ENCODE results near the gene MYO10.
"Not testable (repeated sequence)": the region's sequence is repeated elsewhere in the genome, so short reads cannot be mapped to it uniquely, and the experiment has no call there.

The MYO10 gene

DNA sequence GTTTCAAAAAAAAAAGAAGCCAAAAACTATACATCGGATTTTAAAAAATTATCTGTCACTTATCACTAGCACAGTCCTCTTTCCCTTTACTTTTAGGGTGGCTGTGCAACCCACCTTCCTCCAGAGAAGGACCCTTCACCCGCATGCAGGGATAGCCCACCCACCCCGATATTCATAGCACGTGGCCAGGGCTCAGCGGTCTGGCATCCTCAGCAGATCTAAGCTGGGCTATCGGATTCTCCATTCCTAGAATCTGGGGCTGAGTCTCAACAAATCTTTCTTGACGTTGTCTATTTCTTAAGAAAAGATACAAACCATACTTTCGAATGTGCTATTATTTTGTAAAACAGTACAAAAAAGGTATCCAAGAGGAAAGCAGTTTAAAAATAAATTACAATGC is 70.9 kb downstream of the MYO10 start:
- no peak for DNase-seq (ENCODE audit: extremely low read depth in 1 of 2, low read depth in 1 of 2)

DNA sequence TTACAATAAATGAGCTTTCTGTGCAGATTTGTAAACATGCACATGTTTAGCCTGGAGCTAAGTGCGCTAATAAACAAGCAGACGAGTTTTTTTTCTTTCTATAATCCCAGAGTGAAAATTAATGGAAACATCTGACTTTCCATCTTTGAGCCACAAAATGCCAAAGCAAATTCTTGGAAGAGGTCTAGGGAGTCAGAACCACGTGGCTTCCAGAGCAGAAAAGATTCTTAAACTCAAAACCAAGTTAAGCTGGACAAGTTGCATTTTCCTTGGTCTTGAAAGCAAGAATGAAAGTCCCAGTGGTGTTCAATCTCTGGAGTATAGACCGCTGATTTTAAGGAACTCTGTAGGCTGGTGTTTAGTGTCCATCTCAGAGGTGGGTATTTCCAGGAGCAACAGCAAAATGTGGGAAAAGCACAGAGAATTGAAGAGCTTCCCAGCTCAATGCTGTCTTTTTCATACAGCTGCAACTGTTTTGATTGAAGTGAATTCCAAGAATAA is 71.4 kb downstream of the MYO10 start:
- no peak for DNase-seq (ENCODE audit: extremely low read depth in 1 of 2, low read depth in 1 of 2)

DNA sequence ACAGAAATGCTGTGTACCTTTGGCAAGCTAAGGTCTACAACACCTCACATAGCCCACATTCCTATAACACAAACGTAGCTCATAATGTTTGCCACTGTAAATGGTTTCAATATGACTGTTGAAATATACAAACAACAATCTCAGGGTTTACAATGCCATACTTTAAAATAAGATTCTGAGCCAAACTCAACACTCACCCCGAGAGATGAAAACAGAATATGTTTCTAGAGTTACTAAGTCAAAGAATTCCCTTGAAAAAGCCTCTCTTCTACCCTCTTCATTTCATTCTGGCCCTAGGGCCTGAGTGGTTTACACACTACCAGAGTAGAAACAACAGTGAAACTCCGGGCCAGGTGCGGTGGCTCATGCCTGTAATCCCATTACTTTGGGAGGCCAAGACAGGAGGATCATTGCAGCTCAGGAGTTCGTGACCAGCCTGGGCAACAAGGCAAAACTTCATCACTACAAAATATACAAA is 72.6 kb downstream of the MYO10 start:
- DNase-seq (ENCODE audit: extremely low read depth in 1 of 2, low read depth in 1 of 2) = no peak

DNA sequence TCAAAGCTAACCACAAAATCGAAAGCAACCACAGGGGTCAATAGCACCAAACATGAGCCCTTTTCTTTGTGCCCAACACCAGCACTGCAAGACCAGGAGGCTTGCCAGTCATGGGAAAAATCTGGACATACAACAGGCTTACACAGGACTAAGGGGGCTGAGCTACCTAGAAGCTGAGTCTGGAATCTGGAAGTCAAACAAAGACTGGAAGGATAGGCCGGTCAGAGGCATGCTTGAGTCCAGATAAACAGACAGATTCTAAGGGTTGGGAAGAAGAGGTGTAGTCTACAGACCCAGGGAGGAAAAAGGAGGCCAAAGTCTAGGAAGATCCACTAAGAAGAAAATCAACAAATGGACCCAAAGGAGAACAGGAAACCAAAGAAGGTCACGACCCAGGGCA is 73.3 kb downstream of the MYO10 start:
- no peak for DNase-seq (ENCODE audit: extremely low read depth in 1 of 2, low read depth in 1 of 2)

DNA sequence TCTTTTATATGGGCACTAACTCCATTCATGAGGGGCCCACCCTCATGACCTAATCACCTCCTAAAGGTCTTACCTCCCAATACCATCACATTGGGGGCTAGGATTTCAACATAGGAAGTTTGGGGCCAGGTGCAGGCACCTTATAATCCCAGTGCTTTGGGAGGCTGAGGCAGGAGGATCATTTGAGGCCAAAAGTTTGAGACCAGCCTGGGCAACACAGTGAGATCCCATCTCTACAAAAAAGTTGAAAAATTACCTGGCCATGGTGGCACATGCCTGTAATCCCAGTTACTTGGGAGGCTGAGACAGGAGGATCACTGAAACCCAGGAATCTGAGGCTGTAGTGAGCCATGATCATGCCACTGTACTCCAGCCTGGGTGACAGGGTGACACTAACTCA is 76.7 kb downstream of the MYO10 start:
- DNase-seq (ENCODE audit: extremely low read depth in 1 of 2, low read depth in 1 of 2) = no peak

DNA sequence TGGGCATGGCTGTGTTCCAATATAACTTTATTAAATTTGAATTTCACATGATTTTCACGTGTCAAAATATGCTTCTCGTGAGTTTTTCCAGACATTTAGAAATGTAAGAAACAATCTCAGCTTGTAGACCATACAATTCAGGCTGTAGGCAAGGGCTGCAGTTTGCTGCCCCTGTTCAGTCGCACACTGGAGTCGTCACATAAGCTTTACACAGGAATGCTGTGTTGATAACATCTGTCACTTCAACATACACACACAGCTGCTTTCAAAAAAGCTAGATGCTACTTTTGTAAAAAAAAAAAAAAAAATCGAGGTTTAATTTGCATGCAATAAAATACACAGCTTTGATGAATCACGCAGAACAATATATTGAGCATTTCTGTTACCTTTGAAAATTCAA is 77.9 kb downstream of the MYO10 start:
- no peak for DNase-seq (ENCODE audit: extremely low read depth in 1 of 2, low read depth in 1 of 2)

DNA sequence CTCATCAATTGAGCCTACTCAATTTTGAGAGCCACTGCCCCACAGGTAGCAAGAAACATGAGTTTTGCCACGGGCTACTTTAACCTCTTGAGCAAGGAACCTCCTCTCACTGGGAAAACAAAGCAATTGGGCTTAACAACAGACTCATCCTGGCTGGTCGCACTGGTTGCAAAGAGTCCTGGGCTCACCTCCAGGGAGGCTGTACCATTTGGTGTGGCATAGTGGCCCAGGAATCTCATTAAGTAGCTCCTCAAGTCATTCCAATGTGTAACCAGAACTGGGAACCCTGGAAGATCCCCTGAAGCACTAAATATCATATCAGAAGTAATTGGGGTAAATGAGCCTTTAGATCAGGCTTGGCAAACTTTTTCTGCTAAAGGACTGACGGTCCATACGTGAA is 78.5 kb downstream of the MYO10 start:
- DNase-seq (ENCODE audit: extremely low read depth in 1 of 2, low read depth in 1 of 2) = no peak

DNA sequence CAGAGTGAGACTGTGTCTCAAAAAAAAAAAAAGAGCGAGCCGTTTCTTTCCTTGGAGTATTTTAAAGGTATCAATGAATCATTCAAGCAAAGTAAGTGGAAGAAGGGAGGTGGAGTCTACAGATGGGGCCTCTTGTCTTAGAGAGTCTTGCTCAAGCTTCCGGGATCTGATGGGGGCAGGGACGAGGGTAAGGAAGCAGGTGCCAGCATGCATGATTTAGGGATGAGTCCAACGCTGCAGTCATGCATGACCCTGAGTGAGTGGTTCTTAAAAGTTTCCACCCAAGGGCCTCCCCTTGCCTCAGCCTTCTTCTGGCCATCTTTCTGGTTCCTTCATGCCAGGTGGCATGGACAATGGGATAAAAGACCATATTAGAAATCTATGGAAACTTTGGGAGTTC is 79.6 kb downstream of the MYO10 start:
- DNase-seq (ENCODE audit: extremely low read depth in 1 of 2, low read depth in 1 of 2) = no peak

DNA sequence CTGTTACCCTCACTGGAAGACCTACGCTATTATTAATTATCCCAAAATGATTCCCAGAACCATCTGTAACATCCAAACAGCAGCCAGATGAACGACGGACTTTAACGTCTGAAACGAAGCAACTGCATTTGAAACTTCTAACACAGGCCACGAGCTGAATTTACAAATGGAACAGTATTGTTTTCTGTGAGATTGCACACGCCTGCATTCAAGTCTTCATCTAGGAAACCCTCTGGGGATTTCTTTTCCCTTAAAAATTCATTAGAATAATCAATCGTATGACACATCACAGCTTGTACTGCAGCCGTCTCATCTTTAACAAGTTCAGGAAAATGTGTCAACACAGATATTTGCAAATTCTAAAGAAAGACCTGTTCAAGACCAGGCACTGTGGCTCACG is 80.2 kb downstream of the MYO10 start:
- no peak for DNase-seq (ENCODE audit: extremely low read depth in 1 of 2, low read depth in 1 of 2)

DNA sequence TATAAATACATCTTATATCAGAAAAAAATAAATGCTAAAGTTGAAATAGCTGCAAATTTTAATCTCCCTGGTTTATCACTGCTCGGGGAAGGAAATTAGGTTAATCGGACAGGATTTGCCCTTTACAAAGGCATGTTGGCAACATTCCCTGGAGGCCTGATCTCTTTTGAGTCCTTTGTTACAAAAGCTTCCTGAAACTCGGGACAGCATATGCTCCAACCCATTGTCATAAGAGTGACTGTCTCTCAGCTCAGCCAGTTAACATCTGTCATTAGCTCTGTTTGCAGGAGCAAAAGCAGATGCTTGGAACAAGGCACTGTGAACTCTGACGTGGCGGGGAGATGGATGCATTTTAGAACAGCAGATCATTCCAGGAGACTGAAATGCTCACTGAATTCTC is 80.6 kb downstream of the MYO10 start:
- no peak for DNase-seq (ENCODE audit: extremely low read depth in 1 of 2, low read depth in 1 of 2)

DNA sequence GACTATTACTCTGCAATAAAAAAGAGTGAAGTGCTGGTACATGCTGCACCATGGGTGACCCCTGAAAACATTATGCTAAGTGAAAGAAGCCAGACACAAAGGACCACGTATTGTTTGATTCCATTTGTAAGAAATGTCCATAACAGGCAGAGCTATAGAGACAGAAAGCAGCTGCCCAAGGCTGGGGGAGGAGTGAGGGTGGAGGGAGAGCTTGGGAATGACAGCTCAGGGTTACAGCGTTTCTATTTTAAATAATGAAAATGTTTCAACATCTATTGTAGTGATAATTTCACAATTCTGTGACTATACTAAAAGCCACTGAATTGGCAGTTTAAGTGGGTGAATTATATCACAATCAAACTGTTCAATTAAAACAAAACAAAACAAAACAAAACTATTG is 81.7 kb downstream of the MYO10 start:
- DNase-seq (ENCODE audit: extremely low read depth in 1 of 2, low read depth in 1 of 2) = no peak

DNA sequence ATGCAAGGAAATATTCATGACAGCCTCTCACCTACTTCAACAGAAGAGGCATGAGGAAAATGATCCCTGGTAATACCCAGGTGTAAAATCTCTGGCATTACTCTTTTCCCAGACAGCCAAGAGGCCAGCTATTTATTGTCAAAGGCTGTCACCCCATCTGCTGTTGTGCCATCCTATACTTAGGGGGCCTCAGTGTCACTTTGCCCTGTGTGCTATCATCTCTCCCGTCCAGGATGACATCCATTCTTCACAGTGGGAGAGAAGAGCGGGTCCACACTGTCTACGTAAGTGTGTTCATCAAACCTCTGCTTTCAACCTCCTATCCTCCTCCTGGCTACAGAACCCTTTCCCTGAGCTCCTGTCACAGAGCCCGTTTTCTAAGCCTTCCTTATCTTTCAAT is 82.6 kb downstream of the MYO10 start:
- no peak for DNase-seq (ENCODE audit: extremely low read depth in 1 of 2, low read depth in 1 of 2)

DNA sequence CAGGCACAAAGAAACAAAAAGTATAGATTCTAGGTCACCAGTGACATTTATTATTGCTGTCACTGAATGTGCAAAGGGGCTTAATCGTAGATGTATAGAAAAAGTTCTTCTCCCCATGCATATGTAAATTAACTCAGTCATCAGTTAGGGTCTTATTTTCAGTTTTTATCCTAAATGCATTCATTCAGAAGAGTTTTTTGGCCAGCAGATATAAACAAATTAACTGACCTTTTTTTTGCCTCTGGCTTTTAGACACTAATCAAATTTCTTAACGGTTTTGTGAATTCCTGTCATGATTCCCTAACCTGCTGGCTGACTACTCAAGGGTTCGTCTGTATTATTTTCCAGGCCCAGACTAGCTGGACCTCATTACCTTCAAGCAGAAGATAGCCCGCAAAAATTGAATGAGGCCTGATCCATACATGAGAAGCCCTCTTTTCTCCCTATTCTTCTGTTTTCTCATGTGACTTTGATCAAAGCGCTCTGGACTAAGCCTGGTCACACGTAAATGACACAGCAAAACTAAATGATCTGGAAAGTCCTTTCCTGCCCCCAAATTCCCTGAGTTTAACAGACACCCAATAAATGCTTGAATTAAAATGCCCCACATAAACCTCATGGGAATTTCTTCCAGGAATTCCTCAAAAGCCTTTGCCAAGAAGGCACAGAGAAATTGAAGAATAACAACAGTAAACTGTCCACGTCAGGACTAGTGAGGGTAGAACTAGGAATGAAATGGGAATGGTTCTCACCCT is 83.7 kb downstream of the MYO10 start:
- no peak for DNase-seq (ENCODE audit: extremely low read depth in 1 of 2, low read depth in 1 of 2)

DNA sequence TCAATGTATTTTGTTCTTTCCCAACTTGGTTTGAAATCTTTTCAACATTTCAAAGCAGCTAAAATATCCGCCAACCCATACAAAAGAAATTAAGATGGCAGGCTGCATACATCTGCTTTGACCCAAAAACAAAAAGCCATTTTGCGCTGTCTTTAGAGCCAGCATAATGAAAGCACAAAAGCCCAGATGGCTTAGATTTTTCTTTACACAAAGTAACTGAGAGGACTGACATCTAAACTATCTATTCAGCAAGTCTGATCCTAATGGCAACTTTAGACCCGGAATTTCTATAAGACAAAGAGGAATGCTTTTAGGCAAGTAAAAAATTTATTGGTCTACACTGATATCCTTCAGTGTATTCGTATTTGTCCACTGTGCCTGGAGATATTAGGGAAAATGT is 86.3 kb downstream of the MYO10 start:
- no peak for DNase-seq (ENCODE audit: extremely low read depth in 1 of 2, low read depth in 1 of 2)

DNA sequence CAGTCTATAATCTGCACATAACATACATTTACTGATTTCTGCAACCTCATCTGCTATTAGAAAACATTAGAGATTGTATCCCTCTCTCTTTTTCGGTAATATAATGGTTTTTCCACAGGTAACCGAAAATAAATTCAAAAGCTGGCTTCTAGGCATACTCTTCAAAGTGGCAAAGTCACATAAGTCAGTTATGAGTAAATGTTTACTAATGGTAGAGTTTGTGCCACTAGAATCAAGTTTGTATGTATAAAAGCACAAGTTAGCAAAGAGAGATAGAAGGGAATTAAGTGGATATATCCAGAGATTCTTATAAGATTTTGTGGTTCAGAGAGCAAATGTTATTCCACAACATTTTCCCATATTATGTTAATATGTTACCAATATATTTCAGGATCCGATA is 86.9 kb downstream of the MYO10 start:
- no peak for DNase-seq (ENCODE audit: extremely low read depth in 1 of 2, low read depth in 1 of 2)

DNA sequence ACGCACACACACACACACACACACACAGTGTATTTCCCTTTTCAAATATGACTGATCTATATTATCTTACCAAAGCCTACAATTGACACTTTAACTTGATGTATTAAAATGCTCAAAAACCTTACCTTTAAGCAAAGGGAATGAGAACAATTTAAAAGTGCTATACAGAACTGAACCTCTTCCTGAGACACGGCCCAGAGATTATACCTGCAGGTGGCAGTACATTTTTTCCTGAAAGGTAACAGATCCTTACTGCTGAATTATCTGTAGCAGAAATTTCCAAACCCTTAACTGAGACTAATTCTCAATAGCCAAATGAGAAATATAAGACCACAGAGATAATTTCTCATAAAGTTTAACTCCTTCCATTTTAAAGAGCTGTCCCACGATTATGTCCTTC is 91.1 kb downstream of the MYO10 start:
- no peak for DNase-seq (ENCODE audit: extremely low read depth in 1 of 2, low read depth in 1 of 2)

DNA sequence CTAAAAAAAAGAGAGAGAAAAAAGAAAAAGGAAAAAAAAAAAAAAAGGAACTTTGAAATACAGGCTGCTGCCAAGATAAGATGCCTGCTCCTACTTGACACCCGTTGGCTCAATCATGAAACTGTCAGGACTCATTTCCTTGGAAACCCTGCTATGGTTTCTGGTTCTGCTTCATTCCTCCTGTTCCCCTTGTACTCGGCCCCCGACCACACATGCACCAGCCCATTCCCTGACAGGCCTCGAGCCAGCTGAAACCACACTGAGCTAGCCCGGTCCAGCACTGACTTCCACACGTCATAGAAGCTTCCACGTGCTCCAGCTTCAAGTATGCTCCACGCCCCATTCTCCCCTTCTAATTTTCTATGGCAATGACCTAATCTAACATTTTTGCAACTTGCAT is 93.2 kb downstream of the MYO10 start:
- DNase-seq (ENCODE audit: extremely low read depth in 1 of 2, low read depth in 1 of 2) = no peak

DNA sequence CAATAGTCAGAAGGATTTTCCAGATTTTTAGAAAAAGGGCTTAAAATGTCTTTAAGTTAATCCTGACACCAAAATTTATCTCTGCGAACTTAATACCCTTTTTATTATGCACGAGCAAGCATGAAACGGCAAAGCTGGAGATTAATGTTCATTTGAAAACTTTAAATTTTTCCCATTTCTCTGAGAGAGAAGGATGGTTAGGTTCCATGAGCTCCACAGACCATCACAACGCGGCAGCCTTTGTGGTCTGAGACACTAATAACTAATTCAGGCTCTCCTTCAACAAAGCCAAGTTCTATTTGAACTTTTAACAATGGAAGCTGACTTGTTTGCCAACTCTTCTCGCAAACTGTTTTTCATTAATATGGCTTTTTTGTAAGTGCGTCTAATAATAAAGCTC is 94.7 kb downstream of the MYO10 start:
- DNase-seq (ENCODE audit: extremely low read depth in 1 of 2, low read depth in 1 of 2) = no peak

DNA sequence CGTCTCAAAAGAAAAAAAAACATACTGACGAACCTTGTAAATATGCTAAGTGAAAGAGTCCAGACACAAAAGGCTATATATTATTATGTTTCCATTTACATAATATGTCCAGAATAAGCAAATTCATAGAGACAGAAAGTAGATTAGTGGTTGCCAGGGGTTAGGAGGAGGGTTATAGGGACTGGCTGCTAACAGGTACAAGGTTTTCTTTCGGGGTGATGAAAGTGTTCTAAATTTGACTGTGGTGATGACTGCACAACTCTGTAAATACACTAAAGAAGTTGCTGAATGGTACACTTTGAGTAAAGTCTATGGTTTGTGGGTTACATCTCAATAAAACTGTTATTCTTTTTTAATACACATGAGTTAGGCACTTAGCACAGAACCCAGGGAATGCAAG is 98.8 kb downstream of the MYO10 start:
- DNase-seq (ENCODE audit: extremely low read depth in 1 of 2, low read depth in 1 of 2) = no peak

DNA sequence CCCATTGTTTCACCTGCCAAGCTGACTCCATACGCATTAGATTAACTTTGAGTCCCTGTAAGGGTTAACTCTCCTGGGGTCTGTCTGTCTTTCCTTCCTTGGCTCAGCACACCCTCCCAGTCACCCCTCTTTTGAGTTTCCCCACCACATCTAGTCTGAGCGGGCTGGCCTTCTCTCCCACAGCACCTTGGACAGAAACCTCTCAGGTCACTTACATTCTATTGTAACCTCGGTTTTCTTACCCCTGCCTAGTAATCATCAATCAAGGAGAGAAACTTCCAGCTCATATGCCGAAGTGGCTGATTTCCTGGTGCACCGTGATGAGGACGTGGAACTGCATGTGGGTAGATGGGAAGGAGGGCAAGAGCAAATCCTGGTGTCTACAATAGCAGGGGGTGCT is 102.1 kb downstream of the MYO10 start:
- no peak for DNase-seq (ENCODE audit: extremely low read depth in 1 of 2, low read depth in 1 of 2)

DNA sequence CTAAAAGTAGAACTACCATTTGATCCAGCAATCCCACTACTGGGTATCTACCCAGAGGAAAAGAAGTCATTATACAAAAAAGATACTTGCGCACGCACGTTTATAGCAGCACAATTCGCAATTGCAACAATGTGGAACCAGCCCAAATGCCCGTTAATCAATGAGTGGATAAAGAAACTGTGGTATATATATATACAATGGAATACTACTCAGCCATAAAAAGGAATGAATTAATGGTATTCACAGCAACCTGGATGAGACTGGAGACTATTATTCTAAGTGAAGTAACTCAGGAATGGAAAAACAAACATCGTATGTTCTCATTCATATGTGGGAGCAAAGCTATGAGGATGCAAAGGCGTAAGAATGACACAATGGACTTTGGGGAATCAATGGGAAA is 104.8 kb downstream of the MYO10 start:
- not testable (repeated sequence) for DNase-seq (ENCODE audit: extremely low read depth in 1 of 2, low read depth in 1 of 2)

DNA sequence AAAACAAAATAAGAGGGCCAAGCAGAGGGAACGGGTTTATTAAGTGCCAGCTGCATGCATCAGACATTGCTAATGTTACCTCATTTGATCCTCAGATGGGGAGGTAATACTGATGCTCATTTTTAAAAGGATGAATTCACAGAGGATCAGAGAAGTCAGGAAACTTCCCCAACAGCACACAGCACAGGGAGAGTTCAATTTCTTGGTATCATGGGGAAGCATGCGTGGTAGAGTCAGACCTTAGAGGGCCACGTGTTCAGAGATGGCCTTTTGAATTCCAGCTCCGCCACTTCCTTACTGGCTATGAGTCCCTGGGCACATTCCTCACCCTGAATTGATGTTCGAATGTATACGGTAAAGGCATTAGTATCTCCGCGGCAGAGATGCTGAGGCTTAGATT is 108.3 kb downstream of the MYO10 start:
- no peak for DNase-seq (ENCODE audit: extremely low read depth in 1 of 2, low read depth in 1 of 2)

All from activated CD8-positive, alpha-beta memory T cell treated with anti-CD3 and anti-CD28 coated beads for 1 hour (primary cell).